ENCODE data around the gene IFNA4.

DNA sequence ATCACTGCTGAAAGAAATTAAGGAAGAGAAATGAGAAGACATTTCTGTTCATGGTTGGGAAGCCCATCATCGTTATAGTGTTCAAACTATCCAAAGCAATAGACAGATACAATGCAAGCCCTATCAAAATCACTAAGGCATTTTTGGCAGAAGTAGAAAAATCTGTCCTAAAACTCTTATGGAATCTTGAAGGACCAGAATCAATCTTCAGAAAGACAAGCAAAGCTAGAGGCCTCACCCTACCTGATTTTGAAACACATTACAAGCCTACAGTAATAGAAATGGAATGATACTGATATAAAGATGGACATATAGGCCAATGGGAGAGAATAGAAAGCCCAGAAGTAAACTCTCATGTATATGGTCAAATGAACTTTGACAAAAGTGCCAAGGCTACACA, 16.0 kb downstream of the IFNA4 start:
- TF ChIP-seq, protein P1, sequence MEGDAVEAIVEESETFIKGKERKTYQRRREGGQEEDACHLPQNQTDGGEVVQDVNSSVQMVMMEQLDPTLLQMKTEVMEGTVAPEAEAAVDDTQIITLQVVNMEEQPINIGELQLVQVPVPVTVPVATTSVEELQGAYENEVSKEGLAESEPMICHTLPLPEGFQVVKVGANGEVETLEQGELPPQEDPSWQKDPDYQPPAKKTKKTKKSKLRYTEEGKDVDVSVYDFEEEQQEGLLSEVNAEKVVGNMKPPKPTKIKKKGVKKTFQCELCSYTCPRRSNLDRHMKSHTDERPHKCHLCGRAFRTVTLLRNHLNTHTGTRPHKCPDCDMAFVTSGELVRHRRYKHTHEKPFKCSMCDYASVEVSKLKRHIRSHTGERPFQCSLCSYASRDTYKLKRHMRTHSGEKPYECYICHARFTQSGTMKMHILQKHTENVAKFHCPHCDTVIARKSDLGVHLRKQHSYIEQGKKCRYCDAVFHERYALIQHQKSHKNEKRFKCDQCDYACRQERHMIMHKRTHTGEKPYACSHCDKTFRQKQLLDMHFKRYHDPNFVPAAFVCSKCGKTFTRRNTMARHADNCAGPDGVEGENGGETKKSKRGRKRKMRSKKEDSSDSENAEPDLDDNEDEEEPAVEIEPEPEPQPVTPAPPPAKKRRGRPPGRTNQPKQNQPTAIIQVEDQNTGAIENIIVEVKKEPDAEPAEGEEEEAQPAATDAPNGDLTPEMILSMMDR (conservative IDR thresholded peaks at IDR 0.05; ENCODE audit: low read depth, low read length) = no peak
- no peak for TF ChIP-seq EZH2 (IDR thresholded peaks at IDR 0.05; ENCODE audit: borderline replicate concordance, low read depth, low read length, poor library complexity, severe bottlenecking)

Data from A673 (cell line).